Adrenal gland (tissue), 5 donors: ENCODE measurements around the gene TEN1.

ENCODE experiments used
- POLR2A ChIP-seq, 2 donors: fragments of 450-650 bp; IDR thresholded peaks; one replicate each; pipeline ENCODE4 v1.6.1; 2017; ENCODE audit warnings: antibody characterized with exemption in 2 of 2, mild to moderate bottlenecking in 2 of 2, moderate library complexity in 1 of 2
- TF ChIP-seq, protein P1 (sequence below), 6 experiments: fragments of 450-650 bp in 4 of 6; fragments of 200-600 bp in 2 of 6; sonication (generic) in 1 of 6; IDR thresholded peaks; 1 replicate in 5 of 6; 2 replicates in 1 of 6; pipeline versions ENCODE4 v1.5.1 to v1.8.0; 2016 to 2021; ENCODE audit warnings: antibody characterized with exemption in 6 of 6, mild to moderate bottlenecking in 2 of 6, moderate library complexity in 1 of 6
- donor health status: DM: no; HTN: no; CAD: no.

DNA sequence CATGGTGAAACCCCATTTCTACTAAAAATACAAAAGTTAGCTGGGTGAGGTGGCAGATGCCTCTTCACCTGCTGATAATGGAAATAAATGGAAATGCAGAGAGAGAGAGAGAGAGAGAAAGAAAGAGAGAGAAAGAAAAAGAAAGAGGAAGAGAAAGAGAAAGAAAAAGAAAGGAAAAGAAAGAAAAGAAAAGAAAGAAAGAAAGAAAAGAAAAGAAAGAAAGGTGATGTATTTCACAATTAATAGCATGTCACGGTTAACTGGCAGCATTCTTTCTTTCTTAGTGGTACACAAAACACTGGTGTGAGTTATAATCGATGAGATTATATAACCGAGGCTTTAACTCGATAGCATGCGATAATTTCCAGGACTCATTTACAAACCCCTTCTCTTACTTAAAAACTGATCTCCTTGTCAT, 3.3 kb upstream of the TEN1 start:
- TF ChIP-seq, protein P1, sequence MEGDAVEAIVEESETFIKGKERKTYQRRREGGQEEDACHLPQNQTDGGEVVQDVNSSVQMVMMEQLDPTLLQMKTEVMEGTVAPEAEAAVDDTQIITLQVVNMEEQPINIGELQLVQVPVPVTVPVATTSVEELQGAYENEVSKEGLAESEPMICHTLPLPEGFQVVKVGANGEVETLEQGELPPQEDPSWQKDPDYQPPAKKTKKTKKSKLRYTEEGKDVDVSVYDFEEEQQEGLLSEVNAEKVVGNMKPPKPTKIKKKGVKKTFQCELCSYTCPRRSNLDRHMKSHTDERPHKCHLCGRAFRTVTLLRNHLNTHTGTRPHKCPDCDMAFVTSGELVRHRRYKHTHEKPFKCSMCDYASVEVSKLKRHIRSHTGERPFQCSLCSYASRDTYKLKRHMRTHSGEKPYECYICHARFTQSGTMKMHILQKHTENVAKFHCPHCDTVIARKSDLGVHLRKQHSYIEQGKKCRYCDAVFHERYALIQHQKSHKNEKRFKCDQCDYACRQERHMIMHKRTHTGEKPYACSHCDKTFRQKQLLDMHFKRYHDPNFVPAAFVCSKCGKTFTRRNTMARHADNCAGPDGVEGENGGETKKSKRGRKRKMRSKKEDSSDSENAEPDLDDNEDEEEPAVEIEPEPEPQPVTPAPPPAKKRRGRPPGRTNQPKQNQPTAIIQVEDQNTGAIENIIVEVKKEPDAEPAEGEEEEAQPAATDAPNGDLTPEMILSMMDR (IDR thresholded peaks at IDR 0.05) = no peak
- TF ChIP-seq POLR2A (IDR thresholded peaks at IDR 0.05) = no peak
